HEK293 (cell line): Measurements from ENCODE around the gene LTO1.

Experiments used
- CTCF ChIP-seq: fragments of 450-650 bp; formaldehyde crosslinking; IDR thresholded peaks from 2 replicates; pipeline ENCODE4 v1.5.1; 2016; ENCODE audit warnings: missing biosample characterization, missing genetic modification characterization
- ZFP37 ChIP-seq: fragments of 450-650 bp; formaldehyde crosslinking; IDR thresholded peaks from 2 replicates; pipeline ENCODE4 v1.5.1; 2016; ENCODE audit warnings: missing biosample characterization, missing genetic modification characterization
- ZNF19 ChIP-seq: fragments of 450-650 bp; formaldehyde crosslinking; IDR thresholded peaks from 2 replicates; pipeline ENCODE4; 2016; ENCODE audit warnings: missing biosample characterization, missing genetic modification characterization, low read depth
- ZNF302 ChIP-seq: fragments of 450-650 bp; formaldehyde crosslinking; IDR thresholded peaks from 2 replicates; pipeline ENCODE4 v1.5.1; 2016; ENCODE audit warnings: missing biosample characterization, missing genetic modification characterization, low read depth

GRCh38 chr11:69707176-69707575 lies 32.0 kb upstream of the LTO1 start:
- TF ChIP-seq ZFP37 (tag by site-specific recombination), result no peak
- no peak for TF ChIP-seq ZNF19 (tag by site-specific recombination)
- TF ChIP-seq CTCF (tag by site-specific recombination), result no peak
- TF ChIP-seq ZNF302 (tag by site-specific recombination), result no peak
